ENCODE data around the gene PFKP.
"Not testable (repeated sequence)": the region's sequence is repeated elsewhere in the genome, so short reads cannot be mapped to it uniquely, and the experiment has no call there.

PFKP gene

DNA sequence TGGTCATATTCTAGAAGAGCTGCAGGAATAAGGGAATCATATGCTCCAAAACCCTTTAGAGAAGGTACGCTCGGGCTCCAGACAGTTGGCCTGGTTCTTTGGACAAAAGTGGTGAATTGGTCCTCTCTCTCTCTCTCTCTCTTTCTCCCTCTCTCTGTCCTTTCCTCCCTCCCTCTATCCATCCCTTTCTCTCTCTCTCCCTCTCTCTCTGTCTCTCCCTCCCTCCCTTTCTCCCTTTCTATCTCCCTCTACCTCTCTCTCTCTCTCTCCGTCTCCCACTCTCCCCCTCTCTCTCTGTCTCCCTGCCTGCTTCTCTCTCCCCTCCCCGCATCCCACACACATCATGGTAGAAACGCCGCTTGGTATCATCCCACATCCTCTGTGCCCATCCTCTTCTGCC lies 19.8 kb upstream of the PFKP start:
- FAIRE-seq = no peak

DNA sequence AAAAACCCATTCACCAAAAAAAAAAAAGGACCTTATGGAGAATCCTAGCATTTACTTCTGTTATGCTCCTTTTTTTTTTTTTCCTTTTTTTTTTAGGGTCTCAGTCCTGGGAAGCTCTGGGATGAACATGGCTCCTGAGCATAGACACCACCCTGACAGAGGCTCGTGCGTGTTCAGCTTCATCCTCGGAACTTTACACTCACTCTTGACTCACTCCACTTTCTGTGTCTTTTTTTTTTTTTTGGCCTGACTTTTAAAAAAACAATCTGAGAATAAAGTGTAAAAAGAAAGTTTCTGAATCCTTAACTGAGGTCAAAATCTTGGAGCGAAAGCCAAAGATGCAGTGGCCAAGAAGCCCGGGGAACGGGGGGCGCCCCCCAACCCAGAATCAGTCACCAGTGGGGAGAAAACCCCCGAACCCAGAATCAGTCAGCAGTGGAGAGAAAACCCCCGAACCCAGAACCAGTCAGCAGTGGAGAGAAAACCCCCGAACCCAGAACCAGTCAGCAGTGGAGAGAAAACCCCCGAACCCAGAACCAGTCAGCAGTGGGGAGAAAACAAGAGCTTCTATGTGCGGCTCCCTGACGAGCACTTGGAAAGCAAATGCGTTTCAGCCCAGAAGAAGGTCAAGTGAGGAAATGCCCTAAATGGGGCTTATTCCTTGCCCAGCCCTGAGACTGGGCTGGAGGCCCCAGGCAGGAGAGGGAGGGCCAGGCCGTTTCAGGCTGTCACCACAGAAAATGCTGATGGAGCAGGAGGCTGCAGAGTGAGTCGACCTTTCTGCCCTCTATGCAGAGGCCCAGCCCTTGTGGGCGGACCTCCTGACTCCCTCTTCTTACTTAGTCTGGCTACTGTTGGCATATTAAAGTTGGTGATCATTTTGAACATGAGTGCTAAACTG lies 19.0 kb upstream of the PFKP start:
- no peak for FAIRE-seq

GRCh38 chr10:3051692-3052091 lies 15.7 kb upstream of the PFKP start:
- no peak for FAIRE-seq

DNA sequence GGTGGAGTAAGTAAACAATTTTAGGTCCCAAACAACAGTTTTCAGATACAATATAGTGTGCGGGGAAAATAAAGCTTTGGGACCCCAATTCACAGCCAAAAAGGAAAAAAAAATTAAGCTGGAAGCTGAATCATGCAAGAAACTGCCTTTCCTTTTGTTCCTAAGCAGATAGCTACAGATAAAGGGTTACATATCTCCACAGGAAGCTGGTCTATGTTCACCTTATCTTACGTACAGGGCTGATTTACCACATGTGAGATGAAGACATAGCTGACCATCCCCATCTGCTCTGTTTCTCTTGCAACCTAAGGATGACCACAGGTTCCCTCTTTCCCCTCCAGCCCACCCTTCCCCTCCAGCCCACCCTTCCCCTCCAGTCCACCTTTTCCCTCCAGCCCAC lies 14.2 kb upstream of the PFKP start:
- FAIRE-seq = no peak

- FAIRE-seq = no peak
Measured at GRCh38 chr10:3054183-3054850, 13.0 kb upstream of the PFKP start.

DNA sequence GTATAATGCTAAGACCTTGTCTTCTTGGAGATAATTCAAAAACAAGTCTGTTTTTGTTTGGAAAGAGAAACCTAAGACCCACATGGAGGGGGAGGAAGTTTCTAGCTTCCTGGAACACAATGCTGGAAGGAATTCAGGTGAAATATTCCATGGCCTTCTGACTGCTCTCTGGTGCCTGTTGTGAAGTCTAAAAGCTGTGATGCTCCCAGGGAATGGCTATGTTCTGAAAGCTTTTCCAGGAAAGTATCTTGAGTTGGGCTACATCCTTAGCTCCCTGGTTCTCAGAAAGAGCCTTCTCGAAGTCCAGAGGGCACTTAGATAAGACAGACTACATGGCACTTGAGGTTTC lies 12.5 kb upstream of the PFKP start:
- FAIRE-seq = no peak

GRCh38 chr10:3056280-3057037 lies 10.9 kb upstream of the PFKP start:
- FAIRE-seq = no peak

GRCh38 chr10:3057946-3058345 lies 9.4 kb upstream of the PFKP start:
- FAIRE-seq = no peak

DNA sequence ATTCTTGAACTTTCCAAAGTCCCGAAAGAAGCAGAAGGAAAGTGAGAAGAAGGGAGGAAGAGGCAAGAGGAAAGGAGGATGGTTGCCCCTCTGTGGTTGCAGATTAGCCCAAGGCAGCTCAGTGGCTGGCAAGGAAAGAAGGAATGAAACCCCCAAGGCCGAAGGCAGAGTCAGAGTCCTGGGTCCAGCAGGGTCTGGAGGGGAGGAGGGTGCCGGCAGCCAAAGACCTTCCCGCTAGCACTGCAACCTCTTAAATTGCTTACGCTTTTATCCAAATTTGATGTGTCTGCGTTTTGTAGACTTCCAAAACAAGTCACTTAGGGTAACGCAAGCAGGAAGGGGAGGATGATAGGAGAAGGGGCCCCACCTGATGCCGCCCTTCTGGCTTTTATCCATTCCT lies 7.4 kb upstream of the PFKP start:
- no peak for FAIRE-seq

DNA sequence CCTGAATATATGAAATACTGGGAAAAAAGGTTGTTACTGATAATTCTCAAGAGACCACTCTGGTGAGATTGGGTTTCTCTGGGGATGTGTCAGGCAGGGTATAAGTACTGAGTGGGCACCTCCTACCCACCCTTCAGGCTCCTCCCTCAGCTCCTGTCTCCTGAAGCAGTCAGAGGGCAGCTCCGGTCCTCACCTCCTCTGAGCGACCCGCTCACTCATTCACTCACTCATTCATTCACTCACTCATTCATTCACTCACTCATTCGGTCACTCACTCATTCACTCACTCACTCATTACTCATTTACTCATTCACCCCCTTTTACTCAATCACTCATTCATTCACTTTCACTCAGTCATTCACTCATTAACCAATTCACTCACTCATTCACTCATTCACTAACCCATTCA lies 6.9 kb upstream of the PFKP start:
- no peak for FAIRE-seq

DNA sequence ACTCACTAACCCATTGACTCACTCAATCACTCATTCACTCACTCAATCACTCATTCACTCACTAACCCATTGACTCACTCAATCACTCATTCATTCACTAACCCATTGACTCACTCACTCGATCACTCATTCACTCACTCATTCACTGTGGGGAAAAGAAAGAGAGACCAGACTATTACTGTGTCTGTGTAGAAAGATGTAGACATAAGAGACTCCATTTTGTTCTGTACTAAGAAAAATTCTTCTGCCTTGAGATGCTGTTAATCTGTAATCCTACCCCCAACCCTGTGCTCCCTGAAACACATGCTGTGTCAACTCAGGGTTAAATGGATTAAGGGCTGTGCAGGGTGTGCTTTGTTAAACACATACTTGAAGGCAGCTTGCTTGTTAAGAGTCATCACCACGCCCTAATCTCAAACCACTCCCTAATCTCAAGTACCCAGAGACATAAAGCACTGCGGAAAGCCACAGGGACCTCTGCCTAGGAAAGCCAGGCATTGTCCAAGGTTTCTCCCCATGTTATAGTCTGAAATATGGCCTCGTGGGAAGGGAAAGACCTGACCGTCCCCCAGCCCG lies 5.9 kb upstream of the PFKP start:
- FAIRE-seq = not testable (repeated sequence)

DNA sequence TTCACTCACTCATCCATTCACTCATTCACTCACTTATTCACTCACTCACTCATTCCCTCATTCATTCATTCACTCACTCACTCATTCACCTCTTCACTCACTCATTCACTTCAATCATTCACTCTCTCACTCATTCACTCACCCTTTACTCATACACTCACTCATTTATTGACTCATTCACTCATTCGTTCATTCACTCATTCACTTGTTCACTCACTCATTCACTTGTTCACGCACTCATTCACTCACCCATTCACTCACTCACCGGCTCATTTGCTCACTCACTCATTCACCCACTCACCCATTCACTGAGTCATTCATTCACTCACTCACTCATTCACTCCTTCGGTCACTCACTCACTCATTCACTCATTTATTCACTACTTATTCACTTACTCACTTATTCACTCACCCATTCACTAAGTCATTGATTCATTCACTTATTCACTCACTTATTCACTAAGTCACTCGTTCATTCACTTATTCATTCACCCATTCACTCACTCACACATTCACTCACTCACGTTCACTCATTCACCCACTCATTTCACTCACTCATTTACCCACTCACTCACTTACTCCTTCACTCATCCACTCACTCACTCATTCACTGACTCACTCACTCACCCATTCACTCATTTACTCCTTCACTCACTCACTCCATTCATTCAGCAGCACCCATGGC lies 4.7 kb upstream of the PFKP start:
- FAIRE-seq = no peak

GRCh38 chr10:3064423-3064822 lies 2.9 kb upstream of the PFKP start:
- FAIRE-seq = no peak

GRCh38 chr10:3065622-3066021 lies 1.7 kb upstream of the PFKP start:
- no peak for FAIRE-seq

DNA sequence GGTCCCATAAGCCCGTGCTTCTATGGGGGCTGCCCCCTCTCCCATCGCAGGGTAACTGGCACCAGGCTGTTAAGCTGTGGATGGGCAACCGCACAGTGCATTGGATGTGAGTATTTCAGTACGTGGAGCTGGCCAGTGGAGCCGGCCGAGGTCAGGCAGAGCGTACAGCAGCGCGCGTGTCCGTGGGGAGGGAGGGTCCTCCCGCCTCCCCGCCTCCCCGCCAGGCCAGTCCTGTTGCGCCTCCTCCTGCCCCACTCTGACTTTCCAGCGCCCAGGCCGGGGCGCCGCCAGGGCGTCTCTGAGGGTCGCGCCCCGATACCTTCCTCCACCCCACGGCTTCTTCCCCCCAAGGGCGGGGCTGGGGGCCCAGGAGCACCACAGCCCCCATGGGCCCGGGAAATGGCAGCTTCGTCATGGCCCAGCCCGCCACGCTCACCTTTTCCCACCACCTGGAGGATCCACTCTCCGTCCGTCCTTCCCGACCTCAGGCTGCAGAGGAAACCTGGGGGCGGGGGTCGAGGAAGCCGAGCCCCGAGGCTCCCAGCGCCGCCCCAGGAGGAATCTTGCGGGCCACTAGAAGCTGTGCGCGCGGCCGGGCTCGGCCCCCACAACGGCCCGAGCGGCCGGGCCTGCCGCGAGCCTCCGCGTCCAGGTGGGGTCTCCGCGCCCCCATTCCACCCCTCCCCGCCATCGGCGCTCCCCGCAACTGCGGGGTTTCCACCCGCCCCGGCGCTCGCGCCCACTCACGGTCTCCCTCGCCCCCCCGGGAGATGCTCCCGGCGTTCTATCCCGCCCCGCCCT lies 831 bp upstream of the PFKP start:
- no peak for FAIRE-seq

GRCh38 chr10:3067859-3068179 lies 471 bp downstream of the PFKP start:
- FAIRE-seq = no peak

DNA sequence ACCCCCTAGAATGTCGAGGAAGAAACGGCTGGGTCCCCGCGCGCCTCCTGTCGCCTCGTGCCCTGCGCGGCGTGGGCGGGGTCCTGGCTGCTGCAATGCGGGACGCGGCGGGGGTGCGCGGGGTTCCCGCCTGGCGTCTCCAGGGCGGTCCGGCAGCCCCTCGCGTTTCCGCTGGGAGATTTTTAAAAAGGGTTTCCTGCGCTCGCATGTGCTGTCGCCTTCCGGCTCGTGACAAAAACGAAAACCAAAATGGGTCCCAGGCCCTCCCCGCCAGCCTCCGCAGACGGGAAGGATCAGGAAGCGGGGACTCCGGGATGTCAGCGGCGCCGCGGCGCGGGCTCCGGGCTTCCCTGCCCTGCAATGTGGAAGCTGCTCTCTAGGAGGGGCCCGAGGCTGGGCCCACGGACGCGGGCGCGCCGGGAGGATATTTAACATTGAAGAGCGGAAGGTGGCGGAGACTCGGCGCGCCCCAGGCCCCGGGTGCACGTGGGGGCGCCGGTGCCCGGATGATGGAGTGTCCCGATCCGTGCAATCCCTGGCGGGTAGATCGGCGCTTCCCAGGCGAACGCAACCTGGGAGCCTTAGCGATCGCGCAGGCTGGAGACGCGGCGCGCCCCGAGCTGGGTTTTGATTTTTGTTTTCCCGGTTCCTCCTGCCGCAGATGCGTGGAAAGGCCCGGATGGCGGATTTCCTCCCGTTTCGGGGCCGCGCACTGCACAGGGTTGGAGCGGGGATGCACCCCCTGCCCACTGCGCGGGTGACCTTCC lies 1.0 kb downstream of the PFKP start:
- FAIRE-seq = no peak

DNA sequence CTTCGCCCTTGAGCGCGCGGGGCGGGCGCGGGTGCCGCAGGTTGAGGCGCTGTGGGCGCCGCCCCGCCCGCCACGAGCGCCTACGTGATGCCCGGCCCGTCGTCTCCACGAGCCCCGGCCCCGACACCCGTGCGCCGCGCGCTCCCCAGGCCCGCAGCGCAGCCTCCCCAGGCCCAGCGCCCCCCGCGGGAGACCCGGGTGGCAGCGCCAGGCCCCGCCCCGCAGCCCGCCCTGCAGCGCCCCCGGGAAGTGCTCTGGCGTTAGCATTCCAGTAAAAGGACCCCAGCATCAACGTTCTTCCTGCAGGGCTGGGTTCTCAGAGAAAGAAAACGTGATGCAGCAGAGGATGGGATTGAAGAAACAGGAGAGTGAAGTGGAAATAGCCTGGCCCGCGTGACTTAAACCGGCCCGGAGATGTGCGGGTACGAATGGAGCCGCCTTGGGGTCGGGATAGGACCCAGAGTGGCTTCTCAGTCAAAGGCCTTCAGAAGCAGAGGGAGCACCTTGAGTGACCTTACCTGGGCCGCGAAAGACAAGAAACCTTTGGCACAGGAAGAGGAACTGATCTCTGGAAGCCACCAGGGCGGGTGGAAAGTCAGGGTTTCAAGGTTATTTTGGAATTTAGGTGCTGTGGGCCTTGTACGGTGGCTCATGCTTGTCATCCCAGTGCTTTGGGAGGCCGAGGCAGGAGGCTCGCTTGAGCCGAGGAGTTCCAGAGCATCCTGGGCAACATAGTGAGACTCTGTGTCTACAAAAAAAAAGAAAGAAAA lies 1.8 kb downstream of the PFKP start:
- no peak for FAIRE-seq

DNA sequence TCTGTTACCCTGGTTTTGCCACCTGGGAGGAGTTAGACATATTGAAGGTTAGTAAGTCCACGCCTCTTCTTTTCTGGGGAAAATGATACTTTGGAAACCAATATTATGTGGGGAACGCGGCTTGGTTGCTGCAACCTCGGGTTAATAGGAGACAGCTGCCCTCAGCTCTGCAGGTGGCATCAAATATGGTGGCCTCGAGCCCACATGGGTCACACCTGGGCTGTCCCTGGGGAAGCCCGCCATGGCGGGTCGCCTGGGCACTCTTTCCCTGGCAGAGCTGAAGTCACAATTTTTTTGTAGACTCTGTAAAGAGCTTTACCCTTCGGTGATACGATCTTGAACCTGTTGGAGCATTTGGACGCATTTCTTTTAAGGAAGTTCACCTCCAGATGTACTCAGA lies 2.5 kb downstream of the PFKP start:
- no peak for FAIRE-seq

GRCh38 chr10:3071405-3072198 lies 4.3 kb downstream of the PFKP start:
- no peak for FAIRE-seq

Measured in A204.1 (cell line).